GM23338 (cell line): Measurements from ENCODE around the gene DGKB. TPM values are rescaled to one million over a fixed set of nuclear protein-coding genes. Genes with fewer than 3 reads are reported as not detected.

Experiments
- ATAC-seq: fragments of 200-7000 bp; cut with Tn5 transposase; 3 replicates; pipeline ENCODE4 v1.9.1; 2020
- DNase-seq: peaks from one replicate; pipeline ENCODE4 v3.0.0-alpha.2; 2015; ENCODE audit warnings: low spot score
- H2AFZ ChIP-seq: fragments of 200-600 bp; sonication (generic); 2 replicates; pipeline ENCODE4 v1.8.0; 2016; ENCODE audit warnings: antibody characterized with exemption, mild to moderate bottlenecking, moderate library complexity
- H3F3A ChIP-seq: fragments of 200-600 bp; sonication (generic); replicated peaks from 2 replicates; pipeline ENCODE4 v1.8.0; 2017; ENCODE audit warnings: antibody characterized with exemption, mixed run types, low read depth
- H3K27ac ChIP-seq: fragments of 200-600 bp; sonication (generic); 2 replicates; pipeline ENCODE4 v1.6.1; 2016; ENCODE audit warnings: low read depth
- H3K27me3 ChIP-seq: fragments of 200-600 bp; sonication (generic); 2 replicates; pipeline ENCODE4 v1.8.0; 2016; ENCODE audit warnings: mild to moderate bottlenecking, mixed run types, moderate library complexity; ENCODE audit not compliant: insufficient read depth
- H3K36me3 ChIP-seq: fragments of 200-600 bp; sonication (generic); 2 replicates; pipeline ENCODE4 v1.8.0; 2016; ENCODE audit warnings: mild to moderate bottlenecking; ENCODE audit not compliant: insufficient read depth
- H3K4me1 ChIP-seq: fragments of 200-600 bp; sonication (generic); 2 replicates; pipeline ENCODE4 v1.8.0; 2016; ENCODE audit warnings: mild to moderate bottlenecking, moderate library complexity; ENCODE audit not compliant: insufficient read depth
- H3K4me2 ChIP-seq: fragments of 200-600 bp; sonication (generic); 2 replicates; pipeline ENCODE4 v1.7.1; 2017; ENCODE audit warnings: mixed run types
- H3K4me3 ChIP-seq: fragments of 200-600 bp; sonication (generic); 2 replicates; pipeline ENCODE4 v1.6.1; 2016; ENCODE audit warnings: mixed run types
- H3K79me2 ChIP-seq: fragments of 200-600 bp; sonication (generic); replicated peaks from 2 replicates; pipeline ENCODE4 v1.8.0; 2017; ENCODE audit warnings: mild to moderate bottlenecking; ENCODE audit not compliant: insufficient read depth
- H3K9me2 ChIP-seq: fragments of 200-600 bp; sonication (generic); 2 replicates; pipeline ENCODE4 v1.8.0; 2017; ENCODE audit not compliant: insufficient read depth
- H4K20me1 ChIP-seq: fragments of 200-600 bp; sonication (generic); replicated peaks from 2 replicates; pipeline ENCODE4 v1.8.0; 2017; ENCODE audit warnings: mild to moderate bottlenecking; ENCODE audit not compliant: insufficient read depth
- H3K27ac Mint-ChIP-seq: 2 replicates; pipeline ENCODE4 v1.8.0; 2020; ENCODE audit warnings: inconsistent platforms, mild to moderate bottlenecking, moderate library complexity, mixed read lengths
- H3K27me3 Mint-ChIP-seq: 3 replicates; pipeline ENCODE4 v1.8.0; 2022; ENCODE audit warnings: low read depth, mild to moderate bottlenecking, moderate library complexity, mixed read lengths, inconsistent platforms; ENCODE audit not compliant: insufficient read depth, poor library complexity
- H3K36me3 Mint-ChIP-seq: 3 replicates; pipeline ENCODE4 v1.8.0; 2021; ENCODE audit warnings: low read depth, mild to moderate bottlenecking, inconsistent platforms, moderate library complexity, mixed read lengths
- H3K4me1 Mint-ChIP-seq: 3 replicates; pipeline ENCODE4 v1.8.0; 2020; ENCODE audit warnings: mild to moderate bottlenecking, inconsistent platforms, mixed read lengths
- H3K4me3 Mint-ChIP-seq: 3 replicates; pipeline ENCODE4 v1.8.0; 2021; ENCODE audit warnings: moderate library complexity, mild to moderate bottlenecking, inconsistent platforms, mixed read lengths
- H3K9me3 Mint-ChIP-seq: 3 replicates; pipeline ENCODE4 v1.8.0; 2020; ENCODE audit warnings: moderate library complexity, mild to moderate bottlenecking, inconsistent platforms, mixed read lengths
- EZH2phosphoT487 ChIP-seq: fragments of 200-600 bp; sonication (generic); IDR thresholded peaks from one replicate; pipeline ENCODE4 v1.8.1; 2018; ENCODE audit warnings: antibody characterized with exemption; ENCODE audit not compliant: unreplicated experiment
- POLR2AphosphoS5 ChIP-seq: IDR thresholded peaks from 2 replicates; pipeline ENCODE4 v1.6.1; 2016; ENCODE audit warnings: antibody characterized with exemption, low read depth
- ZNF114 ChIP-seq: fragments of 250-450 bp; sonication (Bioruptor Pico); IDR thresholded peaks from 2 replicates; pipeline ENCODE4 v1.5.0; 2020; ENCODE audit warnings: mild to moderate bottlenecking, moderate library complexity
- ZNF331 ChIP-seq: fragments of 250-450 bp; sonication (Bioruptor Pico); IDR thresholded peaks from 2 replicates; pipeline ENCODE4 v1.5.0; 2020; ENCODE audit warnings: low read depth, mild to moderate bottlenecking, moderate library complexity
- polyA plus RNA-seq: library from polyadenylated mRNA; unstranded; fragments of >200 nt; fragmentation: Nextera tagmentation; extraction: Ambion mirVana; gene quantifications from 2 replicates; pipeline ENCODE4 v1.2.1, GENCODE V29; 2016
- total RNA-seq: library from RNA; depleted of rRNA; stranded (reverse); fragments of >200 nt; shearing (Covaris generic); gene quantifications from 2 replicates; pipeline ENCODE4 v1.2.3, GENCODE V29; 2014
- TF ChIP-seq, protein P1 (sequence below): IDR thresholded peaks from one replicate; pipeline ENCODE4 v1.6.1; 2018; ENCODE audit warnings: antibody characterized with exemption; ENCODE audit not compliant: unreplicated experiment
- TF ChIP-seq, protein P2 (sequence below): IDR thresholded peaks from 2 replicates; pipeline ENCODE4 v1.6.1; 2016; ENCODE audit warnings: antibody characterized with exemption
- TF ChIP-seq, protein P3 (sequence below): fragments of 250-450 bp; sonication (Bioruptor Pico); IDR thresholded peaks from 2 replicates; pipeline ENCODE4 v1.5.0; 2020; ENCODE audit warnings: mild to moderate bottlenecking, moderate library complexity
- TF ChIP-seq, protein P4 (sequence below), 2 experiments: fragments of 200-600 bp in 1 of 2; sonication (generic) in 1 of 2; conservative IDR thresholded peaks; 2 replicates each; pipeline versions ENCODE4 v1.5.1 to v1.6.1; 2016 to 2017; ENCODE audit warnings: antibody characterized with exemption in 2 of 2, low read depth in 2 of 2, mild to moderate bottlenecking in 2 of 2, moderate library complexity in 1 of 2

DGKB gene
- total and polyA plus RNA-seq, 2 experiments from 2014 or later = 4.8 to 11.5 TPM

DNA sequence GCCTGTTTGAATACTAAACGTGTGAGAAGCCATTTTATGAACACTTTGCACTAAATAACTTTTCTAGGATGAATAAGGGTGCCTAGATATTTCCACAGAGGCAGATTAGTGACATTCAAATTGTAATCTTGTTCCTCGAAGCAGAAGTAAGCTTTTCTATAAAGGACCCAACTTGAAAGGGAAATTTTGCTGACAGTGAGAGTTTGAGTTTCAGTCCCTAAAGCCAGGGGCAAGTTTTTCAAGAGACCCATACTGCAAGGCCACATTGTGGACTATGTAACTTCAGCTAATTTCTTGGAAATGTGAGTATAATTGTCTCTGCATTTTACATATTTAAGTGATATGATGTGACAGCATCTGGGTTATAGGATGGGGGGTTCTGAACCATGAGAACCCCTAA lies 525.8 kb downstream of the DGKB start (continued):
- TF ChIP-seq, protein P1, sequence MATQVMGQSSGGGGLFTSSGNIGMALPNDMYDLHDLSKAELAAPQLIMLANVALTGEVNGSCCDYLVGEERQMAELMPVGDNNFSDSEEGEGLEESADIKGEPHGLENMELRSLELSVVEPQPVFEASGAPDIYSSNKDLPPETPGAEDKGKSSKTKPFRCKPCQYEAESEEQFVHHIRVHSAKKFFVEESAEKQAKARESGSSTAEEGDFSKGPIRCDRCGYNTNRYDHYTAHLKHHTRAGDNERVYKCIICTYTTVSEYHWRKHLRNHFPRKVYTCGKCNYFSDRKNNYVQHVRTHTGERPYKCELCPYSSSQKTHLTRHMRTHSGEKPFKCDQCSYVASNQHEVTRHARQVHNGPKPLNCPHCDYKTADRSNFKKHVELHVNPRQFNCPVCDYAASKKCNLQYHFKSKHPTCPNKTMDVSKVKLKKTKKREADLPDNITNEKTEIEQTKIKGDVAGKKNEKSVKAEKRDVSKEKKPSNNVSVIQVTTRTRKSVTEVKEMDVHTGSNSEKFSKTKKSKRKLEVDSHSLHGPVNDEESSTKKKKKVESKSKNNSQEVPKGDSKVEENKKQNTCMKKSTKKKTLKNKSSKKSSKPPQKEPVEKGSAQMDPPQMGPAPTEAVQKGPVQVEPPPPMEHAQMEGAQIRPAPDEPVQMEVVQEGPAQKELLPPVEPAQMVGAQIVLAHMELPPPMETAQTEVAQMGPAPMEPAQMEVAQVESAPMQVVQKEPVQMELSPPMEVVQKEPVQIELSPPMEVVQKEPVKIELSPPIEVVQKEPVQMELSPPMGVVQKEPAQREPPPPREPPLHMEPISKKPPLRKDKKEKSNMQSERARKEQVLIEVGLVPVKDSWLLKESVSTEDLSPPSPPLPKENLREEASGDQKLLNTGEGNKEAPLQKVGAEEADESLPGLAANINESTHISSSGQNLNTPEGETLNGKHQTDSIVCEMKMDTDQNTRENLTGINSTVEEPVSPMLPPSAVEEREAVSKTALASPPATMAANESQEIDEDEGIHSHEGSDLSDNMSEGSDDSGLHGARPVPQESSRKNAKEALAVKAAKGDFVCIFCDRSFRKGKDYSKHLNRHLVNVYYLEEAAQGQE = no peak
- no peak for TF ChIP-seq EZH2phosphoT487
- no peak for TF ChIP-seq ZNF331 (CRISPR knock-in tag)
- TF ChIP-seq ZNF114 (CRISPR knock-in tag) = no peak
- no peak for TF ChIP-seq POLR2AphosphoS5
- TF ChIP-seq, protein P2, sequence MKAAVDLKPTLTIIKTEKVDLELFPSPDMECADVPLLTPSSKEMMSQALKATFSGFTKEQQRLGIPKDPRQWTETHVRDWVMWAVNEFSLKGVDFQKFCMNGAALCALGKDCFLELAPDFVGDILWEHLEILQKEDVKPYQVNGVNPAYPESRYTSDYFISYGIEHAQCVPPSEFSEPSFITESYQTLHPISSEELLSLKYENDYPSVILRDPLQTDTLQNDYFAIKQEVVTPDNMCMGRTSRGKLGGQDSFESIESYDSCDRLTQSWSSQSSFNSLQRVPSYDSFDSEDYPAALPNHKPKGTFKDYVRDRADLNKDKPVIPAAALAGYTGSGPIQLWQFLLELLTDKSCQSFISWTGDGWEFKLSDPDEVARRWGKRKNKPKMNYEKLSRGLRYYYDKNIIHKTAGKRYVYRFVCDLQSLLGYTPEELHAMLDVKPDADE = no peak

DNA sequence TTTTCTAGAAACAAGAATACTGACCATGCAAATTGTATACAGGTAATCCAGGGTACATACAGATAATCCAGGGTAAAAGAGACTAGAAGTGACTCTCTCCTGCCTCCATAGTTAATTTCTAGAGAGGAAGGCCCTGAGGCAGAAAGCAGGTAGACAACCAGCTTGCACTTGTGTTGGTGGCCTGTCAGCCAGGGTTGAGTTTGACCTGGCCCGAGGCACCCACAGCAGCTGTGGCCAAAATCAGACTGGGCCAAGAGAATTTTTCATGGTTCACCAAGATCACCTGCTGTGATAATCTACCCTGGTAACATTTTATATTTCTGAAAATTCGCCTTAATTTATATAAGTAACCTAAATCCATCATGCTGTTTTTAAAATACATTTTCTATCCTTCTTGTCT lies 526.6 kb downstream of the DGKB start:
- no peaks in the 10 kb centered on the region for H3K79me2 ChIP-seq
- H3K27ac ChIP-seq = 0 out of 2 replicates have a peak overlapping the region, but pooled peaks have one; percentile 40
- no peaks in the 10 kb centered on the region for H3F3A ChIP-seq
- H3K36me3 ChIP-seq = no peaks in the 10 kb centered on the region
- Mint-ChIP-seq H3K9me3 (no peaks in the 10 kb centered on the region), H3K36me3 (peaks cover 4% of the 10 kb centered on the region; the same call in 1 of the 3 replicates), H3K4me1 (peaks cover 31% of the 10 kb centered on the region), H3K27ac (peak overlapping the region; percentile 31; the same call in 1 of the 2 replicates), H3K27me3 (peaks cover 2% of the 10 kb centered on the region), H3K4me3 (no peak overlapping the region)
- H3K9me2 ChIP-seq = peaks cover 15% of the 10 kb centered on the region
- H3K27me3 ChIP-seq = no peaks in the 10 kb centered on the region
- ATAC-seq = no peak
- no peak overlapping the region; the same call in 1 of the 2 replicates for H3K4me2 ChIP-seq
- H3K4me3 ChIP-seq = no peak overlapping the region
- no peak overlapping the region for H2AFZ ChIP-seq
- H3K4me1 ChIP-seq = peaks cover 19% of the 10 kb centered on the region
- no peak for DNase-seq
- no peaks in the 10 kb centered on the region for H4K20me1 ChIP-seq
- TF ChIP-seq, protein P3, sequence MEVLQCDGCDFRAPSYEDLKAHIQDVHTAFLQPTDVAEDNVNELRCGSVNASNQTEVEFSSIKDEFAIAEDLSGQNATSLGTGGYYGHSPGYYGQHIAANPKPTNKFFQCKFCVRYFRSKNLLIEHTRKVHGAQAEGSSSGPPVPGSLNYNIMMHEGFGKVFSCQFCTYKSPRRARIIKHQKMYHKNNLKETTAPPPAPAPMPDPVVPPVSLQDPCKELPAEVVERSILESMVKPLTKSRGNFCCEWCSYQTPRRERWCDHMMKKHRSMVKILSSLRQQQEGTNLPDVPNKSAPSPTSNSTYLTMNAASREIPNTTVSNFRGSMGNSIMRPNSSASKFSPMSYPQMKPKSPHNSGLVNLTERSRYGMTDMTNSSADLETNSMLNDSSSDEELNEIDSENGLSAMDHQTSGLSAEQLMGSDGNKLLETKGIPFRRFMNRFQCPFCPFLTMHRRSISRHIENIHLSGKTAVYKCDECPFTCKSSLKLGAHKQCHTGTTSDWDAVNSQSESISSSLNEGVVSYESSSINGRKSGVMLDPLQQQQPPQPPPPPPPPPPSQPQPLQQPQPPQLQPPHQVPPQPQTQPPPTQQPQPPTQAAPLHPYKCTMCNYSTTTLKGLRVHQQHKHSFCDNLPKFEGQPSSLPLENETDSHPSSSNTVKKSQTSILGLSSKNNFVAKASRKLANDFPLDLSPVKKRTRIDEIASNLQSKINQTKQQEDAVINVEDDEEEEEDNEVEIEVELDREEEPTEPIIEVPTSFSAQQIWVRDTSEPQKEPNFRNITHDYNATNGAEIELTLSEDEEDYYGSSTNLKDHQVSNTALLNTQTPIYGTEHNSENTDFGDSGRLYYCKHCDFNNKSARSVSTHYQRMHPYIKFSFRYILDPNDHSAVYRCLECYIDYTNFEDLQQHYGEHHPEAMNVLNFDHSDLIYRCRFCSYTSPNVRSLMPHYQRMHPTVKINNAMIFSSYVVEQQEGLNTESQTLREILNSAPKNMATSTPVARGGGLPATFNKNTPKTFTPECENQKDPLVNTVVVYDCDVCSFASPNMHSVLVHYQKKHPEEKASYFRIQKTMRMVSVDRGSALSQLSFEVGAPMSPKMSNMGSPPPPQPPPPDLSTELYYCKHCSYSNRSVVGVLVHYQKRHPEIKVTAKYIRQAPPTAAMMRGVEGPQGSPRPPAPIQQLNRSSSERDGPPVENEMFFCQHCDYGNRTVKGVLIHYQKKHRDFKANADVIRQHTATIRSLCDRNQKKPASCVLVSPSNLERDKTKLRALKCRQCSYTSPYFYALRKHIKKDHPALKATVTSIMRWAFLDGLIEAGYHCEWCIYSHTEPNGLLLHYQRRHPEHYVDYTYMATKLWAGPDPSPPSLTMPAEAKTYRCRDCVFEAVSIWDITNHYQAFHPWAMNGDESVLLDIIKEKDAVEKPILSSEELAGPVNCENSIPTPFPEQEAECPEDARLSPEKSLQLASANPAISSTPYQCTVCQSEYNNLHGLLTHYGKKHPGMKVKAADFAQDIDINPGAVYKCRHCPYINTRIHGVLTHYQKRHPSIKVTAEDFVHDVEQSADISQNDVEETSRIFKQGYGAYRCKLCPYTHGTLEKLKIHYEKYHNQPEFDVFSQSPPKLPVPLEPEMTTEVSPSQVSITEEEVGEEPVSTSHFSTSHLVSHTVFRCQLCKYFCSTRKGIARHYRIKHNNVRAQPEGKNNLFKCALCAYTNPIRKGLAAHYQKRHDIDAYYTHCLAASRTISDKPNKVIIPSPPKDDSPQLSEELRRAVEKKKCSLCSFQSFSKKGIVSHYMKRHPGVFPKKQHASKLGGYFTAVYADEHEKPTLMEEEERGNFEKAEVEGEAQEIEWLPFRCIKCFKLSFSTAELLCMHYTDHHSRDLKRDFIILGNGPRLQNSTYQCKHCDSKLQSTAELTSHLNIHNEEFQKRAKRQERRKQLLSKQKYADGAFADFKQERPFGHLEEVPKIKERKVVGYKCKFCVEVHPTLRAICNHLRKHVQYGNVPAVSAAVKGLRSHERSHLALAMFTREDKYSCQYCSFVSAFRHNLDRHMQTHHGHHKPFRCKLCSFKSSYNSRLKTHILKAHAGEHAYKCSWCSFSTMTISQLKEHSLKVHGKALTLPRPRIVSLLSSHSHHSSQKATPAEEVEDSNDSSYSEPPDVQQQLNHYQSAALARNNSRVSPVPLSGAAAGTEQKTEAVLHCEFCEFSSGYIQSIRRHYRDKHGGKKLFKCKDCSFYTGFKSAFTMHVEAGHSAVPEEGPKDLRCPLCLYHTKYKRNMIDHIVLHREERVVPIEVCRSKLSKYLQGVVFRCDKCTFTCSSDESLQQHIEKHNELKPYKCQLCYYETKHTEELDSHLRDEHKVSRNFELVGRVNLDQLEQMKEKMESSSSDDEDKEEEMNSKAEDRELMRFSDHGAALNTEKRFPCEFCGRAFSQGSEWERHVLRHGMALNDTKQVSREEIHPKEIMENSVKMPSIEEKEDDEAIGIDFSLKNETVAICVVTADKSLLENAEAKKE (CRISPR knock-in tag) = no peak
- no peak for TF ChIP-seq ZNF331 (CRISPR knock-in tag)
- TF ChIP-seq, protein P4, sequence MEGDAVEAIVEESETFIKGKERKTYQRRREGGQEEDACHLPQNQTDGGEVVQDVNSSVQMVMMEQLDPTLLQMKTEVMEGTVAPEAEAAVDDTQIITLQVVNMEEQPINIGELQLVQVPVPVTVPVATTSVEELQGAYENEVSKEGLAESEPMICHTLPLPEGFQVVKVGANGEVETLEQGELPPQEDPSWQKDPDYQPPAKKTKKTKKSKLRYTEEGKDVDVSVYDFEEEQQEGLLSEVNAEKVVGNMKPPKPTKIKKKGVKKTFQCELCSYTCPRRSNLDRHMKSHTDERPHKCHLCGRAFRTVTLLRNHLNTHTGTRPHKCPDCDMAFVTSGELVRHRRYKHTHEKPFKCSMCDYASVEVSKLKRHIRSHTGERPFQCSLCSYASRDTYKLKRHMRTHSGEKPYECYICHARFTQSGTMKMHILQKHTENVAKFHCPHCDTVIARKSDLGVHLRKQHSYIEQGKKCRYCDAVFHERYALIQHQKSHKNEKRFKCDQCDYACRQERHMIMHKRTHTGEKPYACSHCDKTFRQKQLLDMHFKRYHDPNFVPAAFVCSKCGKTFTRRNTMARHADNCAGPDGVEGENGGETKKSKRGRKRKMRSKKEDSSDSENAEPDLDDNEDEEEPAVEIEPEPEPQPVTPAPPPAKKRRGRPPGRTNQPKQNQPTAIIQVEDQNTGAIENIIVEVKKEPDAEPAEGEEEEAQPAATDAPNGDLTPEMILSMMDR (conservative IDR thresholded peaks at IDR 0.05; ENCODE audit: low read depth in 2 of 2) = no peak
- TF ChIP-seq, protein P2 = no peak
- no peak for TF ChIP-seq POLR2AphosphoS5
